SK-N-DZ (cell line): ENCODE measurements around the gene RAPGEF2.
A peak's percentile ranks its signal among the peaks of the same experiment; 100 is the strongest.
"Not testable (repeated sequence)": the region's sequence is repeated elsewhere in the genome, so short reads cannot be mapped to it uniquely, and the experiment has no call there.

ENCODE experiments used
- DNase-seq: peaks from one replicate; pipeline ENCODE4 v3.0.0-alpha.2; 2015; ENCODE audit warnings: low spot score

RAPGEF2 gene

GRCh38 chr4:159237975-159238374, 135.1 kb downstream of the RAPGEF2 start:
- DNase-seq = no peak

- no peak for DNase-seq
Measured at GRCh38 chr4:159238631-159239030, 135.8 kb downstream of the RAPGEF2 start.

- no peak for DNase-seq
Measured at GRCh38 chr4:159239629-159240028, 136.8 kb downstream of the RAPGEF2 start.

- no peak for DNase-seq
Measured at GRCh38 chr4:159240046-159240445, 137.2 kb downstream of the RAPGEF2 start.

- no peak for DNase-seq
Measured at GRCh38 chr4:159240687-159241086, 137.8 kb downstream of the RAPGEF2 start.

- DNase-seq = no peak
Measured at GRCh38 chr4:159242427-159242826, 139.5 kb downstream of the RAPGEF2 start.

- no peak for DNase-seq
Measured at GRCh38 chr4:159248384-159249178, 145.7 kb downstream of the RAPGEF2 start.

GRCh38 chr4:159250751-159251325, 148.0 kb downstream of the RAPGEF2 start:
- no peak for DNase-seq

- not testable (repeated sequence) for DNase-seq
Measured at GRCh38 chr4:159251580-159251979, 148.7 kb downstream of the RAPGEF2 start.

GRCh38 chr4:159252491-159252890, 149.6 kb downstream of the RAPGEF2 start:
- DNase-seq = no peak

- DNase-seq = no peak
Measured at GRCh38 chr4:159256037-159256436, 153.2 kb downstream of the RAPGEF2 start.

GRCh38 chr4:159258889-159259560, 156.1 kb downstream of the RAPGEF2 start:
- no peak for DNase-seq

GRCh38 chr4:159264057-159264456, 161.2 kb downstream of the RAPGEF2 start:
- DNase-seq = no peak

GRCh38 chr4:159266981-159267868, 164.3 kb downstream of the RAPGEF2 start:
- DNase-seq = peak; percentile 98

- DNase-seq = no peak
Measured at GRCh38 chr4:159267869-159268285, 165.0 kb downstream of the RAPGEF2 start.

GRCh38 chr4:159268607-159269006, 165.7 kb downstream of the RAPGEF2 start:
- DNase-seq = no peak

GRCh38 chr4:159269116-159269515, 166.2 kb downstream of the RAPGEF2 start:
- peak; percentile 53 for DNase-seq

GRCh38 chr4:159269956-159270355, 167.1 kb downstream of the RAPGEF2 start:
- DNase-seq = no peak

- DNase-seq = no peak
Measured at GRCh38 chr4:159271856-159272255, 169.0 kb downstream of the RAPGEF2 start.

GRCh38 chr4:159272273-159273140, 169.6 kb downstream of the RAPGEF2 start:
- DNase-seq = no peak

- DNase-seq = no peak
Measured at GRCh38 chr4:159273141-159273438, 170.2 kb downstream of the RAPGEF2 start.
